NT2/D1 (cell line): ENCODE data around the gene MRTFA.

Source experiments
- DNase-seq: peaks from one replicate; pipeline ENCODE4 v3.0.0-alpha.2; 2011; ENCODE audit warnings: low read depth, low spot score
- H3K27me3 ChIP-seq: 2 replicates; pipeline ENCODE4 v1.6.0; 2011; ENCODE audit warnings: mild to moderate bottlenecking; ENCODE audit not compliant: insufficient read length, insufficient read depth
- H3K36me3 ChIP-seq: 2 replicates; pipeline ENCODE4 v1.6.1; 2011; ENCODE audit warnings: mild to moderate bottlenecking, low read length, mixed read lengths; ENCODE audit not compliant: insufficient read depth, insufficient read length
- H3K4me1 ChIP-seq: 2 replicates; pipeline ENCODE4 v1.5.1; 2011; ENCODE audit not compliant: insufficient read depth, insufficient read length
- H3K4me3 ChIP-seq: 2 replicates; pipeline ENCODE4 v1.5.1; 2011; ENCODE audit warnings: low read depth; ENCODE audit not compliant: insufficient read length
- H3K9ac ChIP-seq: 2 replicates; pipeline ENCODE4 v1.6.0; 2011; ENCODE audit warnings: low read depth; ENCODE audit not compliant: insufficient read length
- H3K9me3 ChIP-seq: 2 replicates; pipeline ENCODE4 v1.5.1; 2011; ENCODE audit warnings: mild to moderate bottlenecking, low read length; ENCODE audit not compliant: insufficient read depth
- SUZ12 ChIP-seq: IDR thresholded peaks from 2 replicates; pipeline ENCODE4 v1.6.1; 2011; ENCODE audit not compliant: insufficient read length, insufficient read depth; ENCODE audit errors: extremely low read depth
- YY1 ChIP-seq: IDR thresholded peaks from 2 replicates; pipeline ENCODE4 v1.6.1; 2011; ENCODE audit not compliant: insufficient read length, insufficient read depth
- ZNF274 ChIP-seq: IDR thresholded peaks from 2 replicates; pipeline ENCODE4 v1.6.1; 2011; ENCODE audit warnings: mild to moderate bottlenecking, low read depth, low read length

Gene MRTFA

DNA sequence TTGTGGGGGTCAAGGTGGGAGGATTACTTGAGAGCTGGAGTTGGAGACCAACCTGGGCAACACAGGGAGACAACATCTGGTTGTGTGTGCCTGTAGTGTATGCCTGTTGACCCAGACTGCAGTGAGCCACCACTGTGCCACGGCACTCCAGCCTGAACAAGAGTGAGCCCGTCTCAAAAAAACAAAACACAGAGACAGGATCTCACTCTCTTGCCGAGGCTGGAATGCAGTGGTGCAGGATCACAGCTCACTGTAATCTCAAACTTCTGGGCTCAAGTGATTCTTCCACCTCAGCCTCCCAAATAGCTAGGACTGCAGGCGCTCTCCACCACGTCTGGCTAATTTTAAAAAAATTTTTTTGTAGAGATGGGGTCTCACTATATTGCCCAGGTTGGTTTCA lies 153.6 kb downstream of the MRTFA start:
- no peak for DNase-seq
- Histone ChIP-seq H3K36me3 (peaks cover 7% of the 10 kb centered on the region), H3K4me3 (no peak overlapping the region), H3K9ac (no peak overlapping the region), H3K9me3 (no peaks in the 10 kb centered on the region), H3K4me1 (no peaks in the 10 kb centered on the region), H3K27me3 (no peaks in the 10 kb centered on the region)
- TF ChIP-seq SUZ12 (no peak), ZNF274 (no peak), YY1 (no peak)

- Histone ChIP-seq H3K4me1 (no peaks in the 10 kb centered on the region), H3K27me3 (no peaks in the 10 kb centered on the region), H3K9me3 (no peaks in the 10 kb centered on the region), H3K9ac (no peak overlapping the region), H3K4me3 (no peak overlapping the region), H3K36me3 (peaks cover 7% of the 10 kb centered on the region)
- DNase-seq: no peak
- TF ChIP-seq ZNF274 (no peak), SUZ12 (no peak), YY1 (no peak)
Observed at GRCh38 chr22:40482391-40482790, 154.1 kb downstream of the MRTFA start.

GRCh38 chr22:40480996-40481395 lies 155.5 kb downstream of the MRTFA start:
- no peak for DNase-seq
- H3K4me3 ChIP-seq: no peak overlapping the region
- peaks cover 7% of the 10 kb centered on the region for H3K36me3 ChIP-seq
- H3K4me1 ChIP-seq: no peaks in the 10 kb centered on the region
- no peaks in the 10 kb centered on the region for H3K27me3 ChIP-seq
- H3K9ac ChIP-seq: no peak overlapping the region
- TF ChIP-seq ZNF274 (no peak), YY1 (no peak), SUZ12 (no peak)
- H3K9me3 ChIP-seq: no peaks in the 10 kb centered on the region

- no peaks in the 10 kb centered on the region for H3K27me3 ChIP-seq
- no peak overlapping the region for H3K4me3 ChIP-seq
- DNase-seq: no peak
- no peaks in the 10 kb centered on the region for H3K4me1 ChIP-seq
- TF ChIP-seq YY1 (no peak), SUZ12 (no peak), ZNF274 (no peak)
- H3K9ac ChIP-seq: no peak overlapping the region
- H3K36me3 ChIP-seq: peaks cover 3% of the 10 kb centered on the region
- H3K9me3 ChIP-seq: no peaks in the 10 kb centered on the region
Observed at GRCh38 chr22:40479887-40480538, 156.5 kb downstream of the MRTFA start.

GRCh38 chr22:40479126-40479800 lies 157.3 kb downstream of the MRTFA start:
- Histone ChIP-seq H3K4me1 (no peaks in the 10 kb centered on the region), H3K27me3 (no peaks in the 10 kb centered on the region), H3K9me3 (no peaks in the 10 kb centered on the region), H3K9ac (no peak overlapping the region), H3K4me3 (no peak overlapping the region), H3K36me3 (peaks cover 3% of the 10 kb centered on the region)
- no peak for TF ChIP-seq ZNF274
- no peak for TF ChIP-seq YY1
- no peak for TF ChIP-seq SUZ12
- no peak for DNase-seq

- H3K4me1 ChIP-seq: no peaks in the 10 kb centered on the region
- H3K4me3 ChIP-seq: no peak overlapping the region
- H3K9ac ChIP-seq: no peak overlapping the region
- peaks cover under 1% of the 10 kb centered on the region for H3K36me3 ChIP-seq
- no peaks in the 10 kb centered on the region for H3K27me3 ChIP-seq
- no peaks in the 10 kb centered on the region for H3K9me3 ChIP-seq
- no peak for TF ChIP-seq YY1
- TF ChIP-seq ZNF274: no peak
- TF ChIP-seq SUZ12: no peak
- DNase-seq: no peak
Observed at GRCh38 chr22:40478338-40479125, 158.0 kb downstream of the MRTFA start.
